ENCODE results near the gene RNF130. TPM values are rescaled to one million over a fixed set of nuclear protein-coding genes. Genes with fewer than 3 reads are reported as not detected.

RNF130 gene
- total and polyA plus RNA-seq, 9 of the 15 experiments (the other 6 are each of a cell fraction or from before 2014, with no cell fraction given): 5.8 to 39.4 (median 27.1) TPM

DNA sequence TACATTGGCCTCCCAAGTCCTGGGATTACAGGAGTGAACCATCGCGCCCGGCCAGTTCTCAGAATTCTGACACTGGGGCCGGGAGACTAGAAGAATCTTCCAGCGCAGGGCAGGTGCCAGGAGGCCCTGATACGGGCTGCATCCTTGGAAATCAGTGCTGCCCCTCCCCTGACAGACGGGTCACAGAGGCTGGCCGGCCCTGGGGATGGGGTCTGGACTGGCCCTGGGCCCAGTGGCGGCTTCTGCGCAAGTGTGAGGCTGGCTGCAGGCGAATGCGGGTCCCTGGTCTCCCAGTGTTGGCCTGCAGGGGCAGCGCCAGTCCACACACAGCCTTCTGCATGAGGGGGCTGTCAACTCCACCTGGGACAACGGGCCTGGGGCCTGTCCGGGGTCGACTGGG is 163.0 kb downstream of the RNF130 start (continued):
- TF ChIP-seq, protein P1, sequence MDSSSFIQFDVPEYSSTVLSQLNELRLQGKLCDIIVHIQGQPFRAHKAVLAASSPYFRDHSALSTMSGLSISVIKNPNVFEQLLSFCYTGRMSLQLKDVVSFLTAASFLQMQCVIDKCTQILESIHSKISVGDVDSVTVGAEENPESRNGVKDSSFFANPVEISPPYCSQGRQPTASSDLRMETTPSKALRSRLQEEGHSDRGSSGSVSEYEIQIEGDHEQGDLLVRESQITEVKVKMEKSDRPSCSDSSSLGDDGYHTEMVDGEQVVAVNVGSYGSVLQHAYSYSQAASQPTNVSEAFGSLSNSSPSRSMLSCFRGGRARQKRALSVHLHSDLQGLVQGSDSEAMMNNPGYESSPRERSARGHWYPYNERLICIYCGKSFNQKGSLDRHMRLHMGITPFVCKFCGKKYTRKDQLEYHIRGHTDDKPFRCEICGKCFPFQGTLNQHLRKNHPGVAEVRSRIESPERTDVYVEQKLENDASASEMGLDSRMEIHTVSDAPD (CRISPR knock-in tag; IDR thresholded peaks at IDR 0.05): no peak
- TF ChIP-seq ESRRA (IDR thresholded peaks at IDR 0.05; ENCODE audit: borderline replicate concordance, low read depth): no peak
- 0 out of 2 replicates have a peak, but pooled peaks have one; percentile 5 for TF ChIP-seq ZFX (CRISPR knock-in tag; IDR thresholded peaks at IDR 0.05)
- TF ChIP-seq ZKSCAN1 (IDR thresholded peaks at IDR 0.05; ENCODE audit: low read depth, low read length): no peak
- TF ChIP-seq E2F6 (IDR thresholded peaks at IDR 0.05; ENCODE audit: borderline replicate concordance in 1 of 2, extremely low read depth in 1 of 2, insufficient read depth in 1 of 2, insufficient read length in 1 of 2, low read depth in 1 of 2, low read length in 1 of 2, poor library complexity in 1 of 2, severe bottlenecking in 1 of 2): no peak
- TF ChIP-seq PML (IDR thresholded peaks at IDR 0.05; ENCODE audit: low read length): no peak
- peak; percentile 24 to 32 (median 29); a peak in 5 of 6 replicates for TF ChIP-seq CTCF (IDR thresholded peaks at IDR 0.05 in 2 of 3, conservative IDR thresholded peaks at IDR 0.05 in 1 of 3; ENCODE audit: insufficient read depth in 2 of 3, low read depth in 1 of 3, low read length in 3 of 3)
- TF ChIP-seq, protein P2, sequence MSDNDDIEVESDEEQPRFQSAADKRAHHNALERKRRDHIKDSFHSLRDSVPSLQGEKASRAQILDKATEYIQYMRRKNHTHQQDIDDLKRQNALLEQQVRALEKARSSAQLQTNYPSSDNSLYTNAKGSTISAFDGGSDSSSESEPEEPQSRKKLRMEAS (CRISPR knock-in tag; IDR thresholded peaks at IDR 0.05): 0 out of 2 replicates have a peak, but pooled peaks have one; percentile 7
- TF ChIP-seq RAD21 (CRISPR knock-in tag; conservative IDR thresholded peaks at IDR 0.05 in 1 of 2, IDR thresholded peaks at IDR 0.05 in 1 of 2): peak in 1 of 2 experiments; percentile 13; a peak in 1 of 4 replicates
- TF ChIP-seq ZNF12 (CRISPR knock-in tag; IDR thresholded peaks at IDR 0.05): no peak
